AG09319 (cell line): Measurements from ENCODE around the gene NEIL1.
A peak's percentile ranks its signal among the peaks of the same experiment; 100 is the strongest.
"Not testable (repeated sequence)": the region's sequence is repeated elsewhere in the genome, so short reads cannot be mapped to it uniquely, and the experiment has no call there.

ENCODE experiments used
- DNase-seq: peaks from one replicate; pipeline ENCODE4 v3.0.0-alpha.2; 2010; ENCODE audit warnings: low read depth; ENCODE audit errors: extremely low read depth
- TF ChIP-seq, protein P1 (sequence below): IDR thresholded peaks from 2 replicates; pipeline ENCODE4 v1.5.1; 2011; ENCODE audit warnings: low read depth, mild to moderate bottlenecking, inconsistent platforms, low read length, moderate library complexity

NEIL1 gene

DNA sequence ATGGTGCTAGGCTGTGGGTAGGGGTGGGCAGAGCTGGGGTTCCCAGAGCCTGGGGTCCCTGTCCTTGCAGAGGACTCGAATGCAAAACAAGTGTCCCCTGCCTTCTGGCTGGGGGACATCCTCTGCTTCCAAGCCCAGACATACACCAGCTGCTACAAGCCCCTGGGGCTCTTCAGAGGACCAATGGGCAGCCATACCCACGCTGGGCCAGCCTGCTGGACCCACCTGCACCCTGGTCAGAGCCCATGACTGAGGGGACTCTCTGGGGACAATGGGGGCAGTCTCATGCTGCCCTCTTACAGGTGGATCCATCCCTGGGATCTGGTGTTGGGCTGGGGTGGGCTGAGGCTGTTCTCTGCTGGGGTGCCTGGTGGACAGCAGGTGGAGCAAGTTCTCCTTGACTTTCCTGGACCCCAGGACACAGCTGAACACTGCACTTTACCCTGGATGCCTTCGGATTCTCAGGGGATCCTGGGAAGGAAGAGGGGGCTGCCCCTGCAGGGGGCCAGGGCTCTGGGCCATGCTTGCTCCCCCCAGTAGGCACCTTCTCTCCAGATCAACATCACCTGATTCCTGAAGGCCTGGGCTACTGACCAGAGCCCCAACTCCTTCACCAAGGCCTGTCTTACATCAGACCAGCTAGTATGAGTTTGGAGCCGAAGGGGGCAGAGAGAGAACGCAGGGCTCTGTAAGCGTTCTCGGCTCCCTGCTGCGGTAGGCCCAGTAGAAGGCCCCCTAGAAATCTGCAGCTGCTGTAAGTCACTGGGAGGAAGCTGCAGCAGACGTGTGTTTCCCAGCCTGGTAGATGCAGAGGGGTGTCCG, 18.1 kb upstream of the NEIL1 start:
- TF ChIP-seq, protein P1, sequence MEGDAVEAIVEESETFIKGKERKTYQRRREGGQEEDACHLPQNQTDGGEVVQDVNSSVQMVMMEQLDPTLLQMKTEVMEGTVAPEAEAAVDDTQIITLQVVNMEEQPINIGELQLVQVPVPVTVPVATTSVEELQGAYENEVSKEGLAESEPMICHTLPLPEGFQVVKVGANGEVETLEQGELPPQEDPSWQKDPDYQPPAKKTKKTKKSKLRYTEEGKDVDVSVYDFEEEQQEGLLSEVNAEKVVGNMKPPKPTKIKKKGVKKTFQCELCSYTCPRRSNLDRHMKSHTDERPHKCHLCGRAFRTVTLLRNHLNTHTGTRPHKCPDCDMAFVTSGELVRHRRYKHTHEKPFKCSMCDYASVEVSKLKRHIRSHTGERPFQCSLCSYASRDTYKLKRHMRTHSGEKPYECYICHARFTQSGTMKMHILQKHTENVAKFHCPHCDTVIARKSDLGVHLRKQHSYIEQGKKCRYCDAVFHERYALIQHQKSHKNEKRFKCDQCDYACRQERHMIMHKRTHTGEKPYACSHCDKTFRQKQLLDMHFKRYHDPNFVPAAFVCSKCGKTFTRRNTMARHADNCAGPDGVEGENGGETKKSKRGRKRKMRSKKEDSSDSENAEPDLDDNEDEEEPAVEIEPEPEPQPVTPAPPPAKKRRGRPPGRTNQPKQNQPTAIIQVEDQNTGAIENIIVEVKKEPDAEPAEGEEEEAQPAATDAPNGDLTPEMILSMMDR = no peak
- DNase-seq = no peak

- TF ChIP-seq, protein P1 = no peak
- no peak for DNase-seq
Measured at GRCh38 chr15:75329571-75329970, 17.3 kb upstream of the NEIL1 start.

GRCh38 chr15:75332093-75332492, 14.7 kb upstream of the NEIL1 start:
- DNase-seq = not testable (repeated sequence)

DNA sequence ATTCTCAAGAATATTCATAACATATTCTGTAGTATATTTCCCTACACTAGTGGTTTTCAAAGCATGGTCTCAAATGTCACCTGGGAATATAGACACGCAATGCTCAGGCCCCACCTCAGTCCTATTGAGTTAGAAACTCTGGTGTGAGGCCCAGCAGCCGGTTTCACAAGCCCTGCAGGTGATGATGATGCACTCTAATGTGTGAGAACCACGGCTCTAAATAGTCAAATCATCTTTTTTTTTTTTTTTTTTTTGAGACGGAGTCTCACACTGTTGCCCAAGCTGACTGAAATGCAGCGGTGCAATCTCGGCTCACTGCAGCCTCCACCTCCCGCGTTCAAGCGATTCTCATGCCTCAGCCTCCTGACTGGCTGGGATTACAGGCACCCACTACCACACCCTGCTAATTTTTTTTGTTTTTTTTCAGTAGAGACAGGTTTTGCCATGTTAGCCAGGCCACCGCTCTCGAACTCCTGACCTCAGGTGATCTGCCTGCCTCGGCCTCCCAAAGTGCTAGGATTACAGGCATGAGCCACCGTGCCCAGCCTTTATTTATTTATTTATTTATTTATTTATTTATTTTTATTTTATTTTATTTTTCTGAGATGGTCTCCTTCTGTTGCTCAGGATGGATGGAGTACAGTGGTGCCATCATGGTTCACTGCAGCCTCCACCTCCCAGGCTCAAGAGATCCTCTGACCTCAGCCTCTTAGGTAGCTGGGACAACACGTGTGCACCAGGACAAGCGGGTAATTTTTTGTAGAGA, 13.0 kb upstream of the NEIL1 start:
- not testable (repeated sequence) for DNase-seq

GRCh38 chr15:75335313-75335704, 11.5 kb upstream of the NEIL1 start:
- TF ChIP-seq, protein P1 = no peak
- DNase-seq = no peak

DNA sequence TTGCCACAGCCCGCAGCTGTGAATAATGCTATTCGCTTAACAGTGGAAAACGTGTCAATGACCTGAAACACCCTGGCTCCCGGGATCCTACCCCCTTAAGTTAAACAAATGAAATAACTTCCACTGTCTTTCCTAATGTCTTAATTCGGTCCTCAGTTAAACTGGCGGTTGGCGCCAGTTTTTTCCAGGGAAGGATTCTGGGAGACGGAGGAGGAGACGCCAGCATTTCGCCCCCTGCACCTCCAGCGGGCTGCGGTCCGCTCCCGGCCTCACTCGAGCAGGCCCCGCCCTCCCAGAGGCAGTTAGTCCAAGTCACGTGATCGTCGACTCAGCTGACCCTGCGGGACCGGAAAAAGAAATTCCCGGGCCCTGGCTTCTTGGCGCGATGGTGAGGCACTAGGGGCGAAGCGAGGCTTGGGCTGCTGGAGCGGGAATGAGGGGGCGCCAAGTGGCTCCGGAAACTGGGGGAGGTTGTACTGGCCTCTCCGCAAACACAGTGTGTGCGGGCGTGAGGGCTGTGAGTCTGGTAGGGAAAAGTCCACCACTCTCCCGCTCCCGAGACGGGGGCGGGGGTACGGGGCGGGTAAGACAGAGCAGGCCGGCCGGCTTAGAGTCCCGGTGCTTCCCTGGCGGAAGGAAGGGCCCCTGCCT, 11.0 kb upstream of the NEIL1 start, which contains the start of gene COMMD4:
Gene COMMD4, plus strand, starts transcription at position 359 of the 651 bp plus-strand sequence. Its CDS starts 27 bp downstream, at position 386.
- peak; percentile 86 for DNase-seq
- TF ChIP-seq, protein P1 = no peak

DNA sequence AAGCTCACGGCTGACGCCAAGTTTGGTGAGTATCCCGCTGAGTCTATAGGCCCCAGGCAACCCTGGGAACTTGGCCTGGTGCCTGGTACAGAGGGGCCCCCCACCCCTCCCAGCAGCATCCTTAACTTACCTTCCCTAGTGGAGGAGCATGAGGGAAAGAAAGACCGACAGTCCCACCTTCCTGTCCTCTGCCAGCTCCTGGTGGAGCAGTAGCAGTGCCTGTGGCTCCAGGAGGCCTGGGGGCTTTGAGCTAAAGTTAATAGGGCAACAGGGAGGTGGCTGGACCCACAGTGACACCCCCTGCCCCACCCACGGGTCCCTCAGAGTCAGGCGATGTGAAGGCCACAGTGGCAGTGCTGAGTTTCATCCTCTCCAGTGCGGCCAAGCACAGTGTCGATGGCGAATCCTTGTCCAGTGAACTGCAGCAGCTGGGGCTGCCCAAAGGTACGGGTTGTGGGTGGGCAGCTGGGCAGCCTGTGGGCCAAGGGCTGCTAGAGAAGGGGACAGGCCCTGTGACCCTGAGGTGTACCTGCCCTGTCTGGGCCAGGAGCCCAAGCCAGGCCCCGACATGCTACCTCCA, 8.1 kb upstream of the NEIL1 start:
- TF ChIP-seq, protein P1 = no peak
- no peak for DNase-seq
